Upper lobe of left lung (tissue), 6 donors: ENCODE data around the gene HTR1A. TPM values are rescaled to one million over a fixed set of nuclear protein-coding genes. Genes with fewer than 3 reads are reported as not detected.

Experiments used
- ATAC-seq, 2 donors: fragments of 200-7000 bp; cut with Tn5 transposase; one replicate each; pipeline ENCODE4 v1.9.1; 2022; ENCODE audit warnings: mild to moderate bottlenecking in 2 of 2, moderate library complexity in 2 of 2; ENCODE audit not compliant: low FRiP score in 2 of 2
- DNase-seq, 2 donors: peaks; one replicate each; pipeline ENCODE4 v3.0.0-alpha.2; 2019 to 2020
- H3K27ac ChIP-seq, 4 donors: fragments of 200-600 bp; sonication (generic); one replicate each; pipeline ENCODE4 v1.5.1; 2016 to 2019
- H3K27me3 ChIP-seq, 4 donors: fragments of 200-600 bp; sonication (generic); one replicate each; pipeline ENCODE4 v1.5.1; 2017 to 2019
- H3K36me3 ChIP-seq, 4 donors: fragments of 200-600 bp; sonication (generic); one replicate each; pipeline ENCODE4 v1.5.1; 2016 to 2019
- H3K4me1 ChIP-seq, 4 donors: fragments of 200-600 bp; sonication (generic); one replicate each; pipeline ENCODE4 v1.5.1; 2018 to 2019
- H3K4me3 ChIP-seq, 4 donors: fragments of 200-600 bp; sonication (generic); one replicate each; pipeline ENCODE4 v1.5.1; 2017 to 2019; ENCODE audit warnings: mild to moderate bottlenecking in 2 of 4, moderate library complexity in 1 of 4
- H3K9me3 ChIP-seq, 4 donors: fragments of 200-600 bp; sonication (generic); one replicate each; pipeline ENCODE4 v1.5.1; 2018 to 2019
- CTCF ChIP-seq, 6 experiments: fragments of 450-650 bp in 4 of 6; fragments of 200-600 bp in 2 of 6; sonication (generic) in 2 of 6; IDR thresholded peaks; one replicate each; pipeline ENCODE4 v1.5.1; 2016 to 2019; ENCODE audit warnings: antibody characterized with exemption in 6 of 6
- EP300 ChIP-seq, 4 donors: sonication (generic); formaldehyde crosslinking; IDR thresholded peaks; one replicate each; pipeline ENCODE4 v1.5.1; 2017; ENCODE audit warnings: antibody characterized with exemption in 4 of 4, control low read depth in 2 of 4
- POLR2A ChIP-seq, 4 donors: fragments of 450-650 bp; IDR thresholded peaks; one replicate each; pipeline ENCODE4 v1.5.1; 2016 to 2017; ENCODE audit warnings: antibody characterized with exemption in 4 of 4, mild to moderate bottlenecking in 2 of 4
- POLR2AphosphoS5 ChIP-seq, 2 donors: sonication (generic); formaldehyde crosslinking; IDR thresholded peaks; one replicate each; pipeline ENCODE4 v1.5.1; 2017; ENCODE audit warnings: antibody characterized with exemption in 2 of 2
- WGBS, 2 donors: methylation state at CpG; one replicate each; pipeline ENCODE4 v1.1.5; 2017 to 2018; 5-methylcytosine and 5-hydroxymethylcytosine counted together
- total RNA-seq, 6 donors: library from RNA; depleted of rRNA in 4 of 6; stranded (reverse); fragments of >200 nt in 4 of 6; gene quantifications; one replicate each; pipeline versions ENCODE4 v1.1.0 to v1.2.1, GENCODE V29; 2016 to 2021
- donor health status: DM: no; HTN: no; CAD: no; lungs with moderate emphysema.
- donor health status: DM: no; HTN: yes; CAD: no; lungs with severe emphysema.

HTR1A gene
- total RNA-seq, 6 donors from 2014 or later, result 0.55 TPM; not detected in 5

DNA sequence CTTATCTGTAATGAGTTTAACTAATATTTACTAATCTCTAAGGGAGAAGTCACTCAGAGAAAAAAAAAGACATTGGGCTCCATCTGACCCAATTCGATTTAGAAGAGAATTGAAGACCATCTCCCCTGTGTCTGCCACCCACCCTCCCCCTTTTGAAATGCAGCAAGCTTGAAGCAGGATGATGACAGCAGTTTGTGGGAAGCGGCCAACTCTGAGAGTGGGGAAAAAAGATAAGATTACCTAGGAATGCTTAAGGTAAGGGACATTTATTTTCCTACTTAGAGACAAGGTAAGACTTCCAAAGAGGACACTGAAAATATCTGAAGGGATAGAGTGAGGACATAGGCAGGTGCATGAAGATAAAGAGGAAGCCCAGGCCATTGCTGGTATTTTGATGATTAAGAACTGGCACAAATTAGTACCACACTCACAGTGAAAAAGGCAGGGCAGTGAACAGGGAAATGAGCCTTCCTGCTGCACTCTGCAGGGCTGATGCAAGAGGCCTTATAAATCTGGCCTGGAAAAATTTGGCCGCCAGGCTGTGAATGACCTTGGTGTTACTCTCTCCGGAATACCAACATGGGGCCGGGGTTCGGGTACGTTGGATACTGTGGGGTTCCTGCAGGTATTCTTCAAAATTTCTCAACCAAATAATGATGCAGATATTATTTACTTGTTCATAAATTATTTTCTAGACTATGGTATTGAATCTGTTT, 42.3 kb downstream of the HTR1A start:
- no peak for DNase-seq
- H3K9me3 ChIP-seq, result no peaks in the 10 kb centered on the region
- no peak overlapping the region for H3K27ac ChIP-seq
- TF ChIP-seq POLR2A (IDR thresholded peaks at IDR 0.05) (no peak), POLR2AphosphoS5 (IDR thresholded peaks at IDR 0.05) (no peak), CTCF (IDR thresholded peaks at IDR 0.05) (no peak), EP300 (IDR thresholded peaks at IDR 0.05) (no peak)
- H3K36me3 ChIP-seq, result no peaks in the 10 kb centered on the region
- ATAC-seq, result no peak
- WGBS, 2 donors, result 81 to 82% methylated on average over 7 of the region's 7 CpGs
- H3K4me3 ChIP-seq, result no peak overlapping the region
- H3K4me1 ChIP-seq, result no peaks in the 10 kb centered on the region
- no peaks in the 10 kb centered on the region for H3K27me3 ChIP-seq

DNA sequence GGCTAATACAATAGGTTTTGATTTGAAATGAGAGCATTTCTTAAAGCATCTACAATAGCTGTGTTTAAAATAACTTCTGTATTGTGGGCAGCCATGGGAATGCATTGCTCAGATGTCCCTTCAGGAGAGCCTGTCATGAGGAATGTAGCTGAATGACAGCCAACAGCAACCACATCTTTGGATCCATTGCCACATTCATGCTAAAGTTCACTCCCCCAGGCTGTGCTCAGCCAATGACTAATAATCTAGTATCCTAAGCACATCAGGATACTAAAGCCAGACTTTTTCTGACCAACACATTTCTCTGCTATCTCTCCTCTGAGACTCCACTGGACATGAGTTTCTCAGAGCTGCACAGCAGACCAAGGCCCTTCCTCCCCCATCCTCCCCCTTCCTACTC, 45.5 kb downstream of the HTR1A start:
- H3K4me3 ChIP-seq, result no peak overlapping the region
- H3K4me1 ChIP-seq, result no peaks in the 10 kb centered on the region
- DNase-seq, result no peak
- no peaks in the 10 kb centered on the region for H3K9me3 ChIP-seq
- TF ChIP-seq POLR2AphosphoS5 (IDR thresholded peaks at IDR 0.05), result no peak
- TF ChIP-seq EP300 (IDR thresholded peaks at IDR 0.05), result no peak
- H3K27ac ChIP-seq, result no peak overlapping the region
- H3K27me3 ChIP-seq, result no peaks in the 10 kb centered on the region
- no peak for ATAC-seq
- no peaks in the 10 kb centered on the region for H3K36me3 ChIP-seq

- Histone ChIP-seq H3K9me3 (no peaks in the 10 kb centered on the region), H3K4me3 (no peak overlapping the region), H3K4me1 (no peaks in the 10 kb centered on the region), H3K27ac (no peak overlapping the region), H3K27me3 (no peaks in the 10 kb centered on the region), H3K36me3 (no peaks in the 10 kb centered on the region)
- ATAC-seq (no peak), DNase-seq (no peak)
- TF ChIP-seq POLR2AphosphoS5 (IDR thresholded peaks at IDR 0.05), result no peak
- TF ChIP-seq EP300 (IDR thresholded peaks at IDR 0.05), result no peak
- TF ChIP-seq CTCF (IDR thresholded peaks at IDR 0.05), result no peak
- 94 to 100% methylated on average over 1 of the region's 1 CpG for WGBS, 2 donors
These were observed 50.4 kb downstream of the HTR1A start for GRCh38 chr5:63911871-63912270.

Other genes starting within 250 kb of the HTR1A start
- 10 to 100 TPM in 2 of 6 donors, 1 to 10 TPM in 4; 5.0 to 17.4 (median 9.7) TPM for gene RNF180, start 203.4 kb upstream of the HTR1A start, total RNA-seq